Loucy (cell line): ENCODE measurements around the gene GRM7.

Source experiments
- H2AFZ ChIP-seq: fragments of 200-600 bp; sonication (generic); 2 replicates; pipeline ENCODE4 v1.6.0; 2016; ENCODE audit warnings: antibody characterized with exemption, mild to moderate bottlenecking, low read length, moderate library complexity
- H3F3A ChIP-seq: fragments of 200-600 bp; 2 replicates; pipeline ENCODE4 v1.6.0; 2016; ENCODE audit warnings: antibody characterized with exemption, low read depth, mild to moderate bottlenecking
- H3K27me3 ChIP-seq: fragments of 200-600 bp; sonication (generic); 2 replicates; pipeline ENCODE4 v1.6.1; 2014; ENCODE audit warnings: low read length, mild to moderate bottlenecking; ENCODE audit not compliant: insufficient read depth, poor library complexity, severe bottlenecking
- H3K36me3 ChIP-seq: fragments of 200-600 bp; sonication (generic); 2 replicates; pipeline ENCODE4 v1.6.1; 2016; ENCODE audit warnings: low read length; ENCODE audit not compliant: insufficient read depth
- H3K4me1 ChIP-seq: fragments of 200-600 bp; sonication (generic); 2 replicates; pipeline ENCODE4 v1.5.1; 2014; ENCODE audit warnings: low read length, mild to moderate bottlenecking; ENCODE audit not compliant: insufficient read depth, poor library complexity, severe bottlenecking
- H3K4me2 ChIP-seq: fragments of 200-600 bp; sonication (generic); 2 replicates; pipeline ENCODE4 v1.6.0; 2014; ENCODE audit warnings: antibody characterized with exemption, low read length, low read depth, mild to moderate bottlenecking; ENCODE audit not compliant: poor library complexity, severe bottlenecking
- H3K4me3 ChIP-seq: fragments of 200-600 bp; sonication (generic); 2 replicates; pipeline ENCODE4 v1.5.1; 2014; ENCODE audit warnings: low read length, mild to moderate bottlenecking, mixed read lengths; ENCODE audit not compliant: poor library complexity, severe bottlenecking
- H3K79me2 ChIP-seq: fragments of 200-600 bp; sonication (generic); 2 replicates; pipeline ENCODE4 v1.6.1; 2014; ENCODE audit warnings: low read length; ENCODE audit not compliant: insufficient read depth
- H3K9ac ChIP-seq: fragments of 200-600 bp; sonication (generic); 2 replicates; pipeline ENCODE4 v1.6.0; 2014; ENCODE audit warnings: mild to moderate bottlenecking, low read depth, low read length, moderate library complexity; ENCODE audit not compliant: poor library complexity, severe bottlenecking
- H3K9me2 ChIP-seq: fragments of 200-600 bp; sonication (generic); replicated peaks from 2 replicates; pipeline ENCODE4 v1.6.1; 2016; ENCODE audit warnings: low read depth, low read length, mixed read lengths
- H3K9me3 ChIP-seq: fragments of 200-600 bp; sonication (generic); 2 replicates; pipeline ENCODE4 v1.6.1; 2014; ENCODE audit warnings: mild to moderate bottlenecking, antibody characterized with exemption, low read length, low read depth; ENCODE audit not compliant: insufficient read depth
- H4K20me1 ChIP-seq: fragments of 200-600 bp; sonication (generic); 2 replicates; pipeline ENCODE4 v1.6.0; 2014; ENCODE audit warnings: antibody characterized with exemption, low read length, mild to moderate bottlenecking; ENCODE audit not compliant: insufficient read depth, poor library complexity, severe bottlenecking
- CTCF ChIP-seq: fragments of 200-600 bp; sonication (generic); conservative IDR thresholded peaks from 2 replicates; pipeline ENCODE4 v1.5.1; 2014; ENCODE audit warnings: mild to moderate bottlenecking, antibody characterized with exemption, low read length
- EZH2phosphoT487 ChIP-seq: fragments of 200-600 bp; IDR thresholded peaks from 2 replicates; pipeline ENCODE4 v1.6.1; 2018; ENCODE audit warnings: antibody characterized with exemption, mild to moderate bottlenecking, moderate library complexity, borderline replicate concordance

Gene GRM7

DNA sequence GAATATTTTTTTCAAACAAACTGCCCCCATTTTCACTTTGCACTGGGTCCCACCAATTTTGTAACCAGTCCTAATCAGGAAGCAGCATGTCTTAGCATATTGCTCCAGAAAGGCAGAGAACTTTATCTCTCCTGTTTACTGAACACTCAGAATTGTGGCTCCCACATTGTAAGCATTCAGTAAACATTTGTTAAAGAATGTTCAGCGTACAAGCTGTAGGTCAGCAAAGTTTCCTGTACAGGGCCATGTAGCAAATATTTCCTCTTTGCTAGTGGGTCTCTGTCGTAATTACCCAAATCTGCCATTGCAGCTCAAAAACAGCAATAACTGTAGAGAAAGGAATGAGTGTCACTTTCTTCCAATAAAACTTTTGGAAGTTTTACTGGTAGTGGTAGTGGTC is 393.3 kb downstream of the GRM7 start:
- Histone ChIP-seq H3K4me3 (no peak overlapping the region), H4K20me1 (no peaks in the 10 kb centered on the region), H3K4me1 (peaks cover 4% of the 10 kb centered on the region), H3K9ac (no peak overlapping the region), H3K36me3 (no peaks in the 10 kb centered on the region), H3K4me2 (no peak overlapping the region), H3K9me2 (no peaks in the 10 kb centered on the region), H2AFZ (no peak overlapping the region), H3F3A (no peaks in the 10 kb centered on the region), H3K79me2 (no peaks in the 10 kb centered on the region), H3K9me3 (no peaks in the 10 kb centered on the region), H3K27me3 (no peaks in the 10 kb centered on the region)
- no peak for TF ChIP-seq EZH2phosphoT487
- no peak for TF ChIP-seq CTCF

- Histone ChIP-seq H3K36me3 (no peaks in the 10 kb centered on the region), H3K4me1 (no peaks in the 10 kb centered on the region), H3K9ac (no peak overlapping the region), H3F3A (no peaks in the 10 kb centered on the region), H3K9me2 (no peaks in the 10 kb centered on the region), H3K4me2 (no peak overlapping the region), H3K27me3 (no peaks in the 10 kb centered on the region), H3K4me3 (no peak overlapping the region), H3K9me3 (no peaks in the 10 kb centered on the region), H4K20me1 (no peaks in the 10 kb centered on the region), H2AFZ (no peak overlapping the region), H3K79me2 (no peaks in the 10 kb centered on the region)
- no peak for TF ChIP-seq EZH2phosphoT487
- TF ChIP-seq CTCF, result no peak
Measured at GRCh38 chr3:7260975-7261374, 400.1 kb downstream of the GRM7 start.

GRCh38 chr3:7263347-7264195 is 402.7 kb downstream of the GRM7 start:
- H3K9me3 ChIP-seq, result no peaks in the 10 kb centered on the region
- H3K4me2 ChIP-seq, result no peak overlapping the region
- H3K4me3 ChIP-seq, result no peak overlapping the region
- TF ChIP-seq CTCF (no peak), EZH2phosphoT487 (no peak)
- H3F3A ChIP-seq, result no peaks in the 10 kb centered on the region
- H3K9ac ChIP-seq, result no peak overlapping the region
- no peaks in the 10 kb centered on the region for H3K36me3 ChIP-seq
- no peaks in the 10 kb centered on the region for H3K27me3 ChIP-seq
- no peak overlapping the region for H2AFZ ChIP-seq
- H4K20me1 ChIP-seq, result no peaks in the 10 kb centered on the region
- H3K9me2 ChIP-seq, result no peaks in the 10 kb centered on the region
- no peaks in the 10 kb centered on the region for H3K79me2 ChIP-seq
- no peaks in the 10 kb centered on the region for H3K4me1 ChIP-seq
